OCI-LY1 (cell line): Measurements from ENCODE around the gene CAV3.

Experiments used
- H2AFZ ChIP-seq: fragments of 200-600 bp; sonication (generic), shearing (Covaris generic); 2 replicates; pipeline ENCODE4 v1.6.0; 2014; ENCODE audit warnings: antibody characterized with exemption, mild to moderate bottlenecking, low read length
- H3F3A ChIP-seq: fragments of 200-600 bp; sonication (generic), shearing (Covaris generic); 2 replicates; pipeline ENCODE4 v1.6.0; 2014; ENCODE audit warnings: mild to moderate bottlenecking, antibody characterized with exemption, low read length, moderate library complexity; ENCODE audit not compliant: insufficient read depth
- H3K27ac ChIP-seq: fragments of 200-600 bp; sonication (generic); 2 replicates; pipeline ENCODE4 v1.5.1; 2014; ENCODE audit warnings: low read length, mixed run types, mild to moderate bottlenecking, low read depth; ENCODE audit not compliant: poor library complexity, severe bottlenecking
- H3K27me3 ChIP-seq: fragments of 200-600 bp; sonication (generic); 2 replicates; pipeline ENCODE4 v1.6.0; 2014; ENCODE audit warnings: antibody characterized with exemption, mild to moderate bottlenecking, low read length, moderate library complexity; ENCODE audit not compliant: insufficient read depth
- H3K36me3 ChIP-seq: fragments of 200-600 bp; sonication (generic); 2 replicates; pipeline ENCODE4 v1.6.1; 2014; ENCODE audit warnings: mild to moderate bottlenecking, antibody characterized with exemption, low read length, moderate library complexity, mixed read lengths; ENCODE audit not compliant: insufficient read depth
- H3K4me1 ChIP-seq: fragments of 200-600 bp; sonication (generic); 2 replicates; pipeline ENCODE4 v1.5.1; 2014; ENCODE audit warnings: mild to moderate bottlenecking, low read length, moderate library complexity; ENCODE audit not compliant: insufficient read depth, severe bottlenecking
- H3K4me2 ChIP-seq: fragments of 200-600 bp; sonication (generic), shearing (Covaris generic); 2 replicates; pipeline ENCODE4 v1.6.1; 2014; ENCODE audit warnings: low read length
- H3K4me3 ChIP-seq: fragments of 200-600 bp; sonication (generic); 2 replicates; pipeline ENCODE4 v1.5.1; 2014; ENCODE audit warnings: low read length, low read depth, mild to moderate bottlenecking, mixed read lengths; ENCODE audit not compliant: poor library complexity, severe bottlenecking
- H3K79me2 ChIP-seq: fragments of 200-600 bp; shearing (Covaris generic); 2 replicates; pipeline ENCODE4 v1.6.1; 2016; ENCODE audit warnings: mixed run types, low read length, mixed read lengths; ENCODE audit not compliant: insufficient read depth
- H3K9ac ChIP-seq: fragments of 200-600 bp; sonication (generic), shearing (Covaris generic); 2 replicates; pipeline ENCODE4 v1.6.1; 2014; ENCODE audit warnings: mild to moderate bottlenecking, low read length, mixed read lengths
- H3K9me2 ChIP-seq: fragments of 200-600 bp; sonication (generic), shearing (Covaris generic); 2 replicates; pipeline ENCODE4 v1.6.1; 2014; ENCODE audit warnings: low read depth, mild to moderate bottlenecking, low read length, mixed read lengths
- H3K9me3 ChIP-seq: fragments of 200-600 bp; shearing (Covaris generic); 2 replicates; pipeline ENCODE4 v1.6.1; 2014; ENCODE audit warnings: low read length, mixed read lengths
- H4K20me1 ChIP-seq: fragments of 200-600 bp; sonication (generic), shearing (Covaris generic); 2 replicates; pipeline ENCODE4 v1.6.0; 2016; ENCODE audit warnings: mild to moderate bottlenecking, low read length; ENCODE audit not compliant: insufficient read depth
- CTCF ChIP-seq: fragments of 200-600 bp; sonication (generic), shearing (Covaris generic); IDR thresholded peaks from 2 replicates; pipeline ENCODE4 v1.5.1; 2017; ENCODE audit warnings: mild to moderate bottlenecking, antibody characterized with exemption, low read length, moderate library complexity, mixed read lengths
- EZH2 ChIP-seq: fragments of 200-600 bp; sonication (generic), shearing (Covaris generic); IDR thresholded peaks from 2 replicates; pipeline ENCODE4 v1.8.0; 2017; ENCODE audit warnings: borderline replicate concordance, mixed run types, mild to moderate bottlenecking, antibody characterized with exemption, low read length, moderate library complexity, mixed read lengths

The CAV3 gene

GRCh38 chr3:8755564-8756237 is 22.1 kb downstream of the CAV3 start:
- Histone ChIP-seq H2AFZ (no peak overlapping the region), H3K79me2 (no peaks in the 10 kb centered on the region), H3K4me2 (no peak overlapping the region), H3K9ac (no peak overlapping the region), H4K20me1 (no peaks in the 10 kb centered on the region), H3K9me3 (no peaks in the 10 kb centered on the region), H3K36me3 (no peaks in the 10 kb centered on the region), H3K4me3 (no peak overlapping the region), H3K27me3 (no peaks in the 10 kb centered on the region), H3K4me1 (no peaks in the 10 kb centered on the region), H3K9me2 (no peaks in the 10 kb centered on the region), H3K27ac (no peak overlapping the region), H3F3A (no peaks in the 10 kb centered on the region)
- TF ChIP-seq CTCF (no peak), EZH2 (no peak)

DNA sequence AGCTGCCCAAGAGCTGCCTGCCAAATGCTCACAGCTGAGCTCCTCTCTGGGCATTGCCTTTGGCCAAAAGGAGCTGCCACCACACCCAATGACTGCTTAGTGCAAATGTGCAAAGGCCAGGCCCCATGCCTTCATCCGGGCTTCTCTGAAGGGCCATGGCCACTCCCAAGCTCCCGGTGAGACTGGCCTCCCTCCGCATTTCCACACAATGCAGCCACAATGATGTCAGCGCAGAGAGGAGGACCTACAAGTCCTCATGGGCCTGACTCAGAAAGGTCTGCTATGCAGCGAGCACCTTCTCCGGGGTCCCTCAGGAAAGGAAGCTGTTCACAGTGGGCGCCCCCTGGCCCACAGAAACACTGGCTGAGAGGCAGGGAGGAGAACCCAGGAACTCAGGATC is 23.1 kb downstream of the CAV3 start:
- H3K4me3 ChIP-seq: no peak overlapping the region
- H3K9ac ChIP-seq: no peak overlapping the region
- H3K9me3 ChIP-seq: no peaks in the 10 kb centered on the region
- H3K4me2 ChIP-seq: no peak overlapping the region
- H4K20me1 ChIP-seq: no peaks in the 10 kb centered on the region
- H3F3A ChIP-seq: no peaks in the 10 kb centered on the region
- H2AFZ ChIP-seq: no peak overlapping the region
- no peaks in the 10 kb centered on the region for H3K4me1 ChIP-seq
- no peak overlapping the region for H3K27ac ChIP-seq
- no peaks in the 10 kb centered on the region for H3K79me2 ChIP-seq
- TF ChIP-seq CTCF (no peak), EZH2 (no peak)
- H3K27me3 ChIP-seq: no peaks in the 10 kb centered on the region
- H3K9me2 ChIP-seq: no peaks in the 10 kb centered on the region
- H3K36me3 ChIP-seq: no peaks in the 10 kb centered on the region

GRCh38 chr3:8757551-8758518 is 24.2 kb downstream of the CAV3 start:
- H3K4me3 ChIP-seq: no peak overlapping the region
- no peaks in the 10 kb centered on the region for H3K9me3 ChIP-seq
- H3F3A ChIP-seq: no peaks in the 10 kb centered on the region
- H3K4me1 ChIP-seq: no peaks in the 10 kb centered on the region
- no peak overlapping the region for H2AFZ ChIP-seq
- no peak overlapping the region for H3K9ac ChIP-seq
- no peaks in the 10 kb centered on the region for H4K20me1 ChIP-seq
- H3K4me2 ChIP-seq: no peak overlapping the region
- H3K27ac ChIP-seq: no peak overlapping the region
- H3K9me2 ChIP-seq: no peaks in the 10 kb centered on the region
- H3K27me3 ChIP-seq: no peaks in the 10 kb centered on the region
- TF ChIP-seq CTCF: no peak
- TF ChIP-seq EZH2: no peak
- no peaks in the 10 kb centered on the region for H3K79me2 ChIP-seq
- H3K36me3 ChIP-seq: no peaks in the 10 kb centered on the region
